Activated CD4-positive, CD25-positive, alpha-beta regulatory T cell treated with anti-CD3 and anti-CD28 coated beads, Interleukin-2, amount 50 U/mL, for 24 hours (primary cell): ENCODE measurements around the gene UQCRQ.
A peak's percentile ranks its signal among the peaks of the same experiment; 100 is the strongest.

Source experiments
- ATAC-seq, 2 donors: fragments of 150-1000 bp; cut with Tn5 transposase; one replicate each; pipeline ENCODE4 v1.10.0; 2021; ENCODE audit warnings: mild to moderate bottlenecking in 1 of 2, moderate library complexity in 1 of 2

The UQCRQ gene

DNA sequence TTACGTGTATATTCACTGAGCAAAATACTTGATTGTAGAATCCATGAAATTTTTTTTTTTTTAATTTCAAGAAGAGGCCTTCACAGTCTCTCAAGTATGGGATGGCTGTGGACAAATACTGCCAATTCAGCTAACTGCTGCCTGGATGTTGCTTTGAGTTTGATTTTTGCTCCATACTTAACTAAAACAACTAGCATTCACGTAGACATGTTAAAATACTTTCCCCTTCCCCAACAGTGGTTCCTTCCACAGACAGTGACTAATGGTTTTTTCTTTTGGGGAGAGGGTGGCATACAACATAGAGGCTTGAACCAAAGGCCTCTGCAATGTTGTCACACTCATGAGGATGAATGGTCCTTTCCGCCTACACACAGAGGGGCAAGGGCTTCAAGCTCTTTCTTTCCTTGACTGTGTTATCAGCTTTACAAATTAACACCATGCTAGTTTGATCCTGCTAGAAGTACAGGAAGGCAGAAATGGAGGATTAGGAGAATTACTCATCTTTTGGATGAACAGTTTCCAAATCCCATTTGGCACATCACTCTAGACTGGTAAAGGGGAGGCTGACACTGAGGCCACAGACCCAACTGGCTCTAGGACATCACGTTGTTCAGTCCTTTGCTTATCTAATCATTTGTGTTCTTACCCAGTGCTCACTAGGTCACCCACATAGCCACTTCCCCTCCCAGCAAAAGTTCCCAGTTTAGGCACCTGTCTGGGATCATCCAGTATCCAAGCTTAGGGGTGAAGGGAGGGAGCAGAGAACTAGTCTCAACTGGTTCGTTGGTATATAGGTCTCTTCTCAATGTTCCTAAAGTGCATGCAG is 5.2 kb downstream of the UQCRQ start:
- no peak for ATAC-seq

DNA sequence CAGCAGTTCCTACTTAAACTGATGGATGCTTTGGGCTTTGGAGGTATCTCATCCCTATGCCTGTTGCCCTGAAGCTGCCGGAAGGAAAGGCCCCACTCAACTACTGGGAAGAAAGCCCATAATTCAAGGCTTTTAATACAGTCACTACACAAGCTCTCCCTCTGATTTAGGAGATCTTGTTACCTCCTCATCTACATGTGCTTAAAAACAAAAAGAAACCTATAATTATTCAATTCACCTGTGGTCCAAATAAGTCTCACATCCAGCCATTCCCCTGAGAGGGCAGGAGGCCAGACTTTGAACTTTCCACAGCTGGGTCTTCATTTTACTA is 6.3 kb downstream of the UQCRQ start:
- ATAC-seq = no peak

DNA sequence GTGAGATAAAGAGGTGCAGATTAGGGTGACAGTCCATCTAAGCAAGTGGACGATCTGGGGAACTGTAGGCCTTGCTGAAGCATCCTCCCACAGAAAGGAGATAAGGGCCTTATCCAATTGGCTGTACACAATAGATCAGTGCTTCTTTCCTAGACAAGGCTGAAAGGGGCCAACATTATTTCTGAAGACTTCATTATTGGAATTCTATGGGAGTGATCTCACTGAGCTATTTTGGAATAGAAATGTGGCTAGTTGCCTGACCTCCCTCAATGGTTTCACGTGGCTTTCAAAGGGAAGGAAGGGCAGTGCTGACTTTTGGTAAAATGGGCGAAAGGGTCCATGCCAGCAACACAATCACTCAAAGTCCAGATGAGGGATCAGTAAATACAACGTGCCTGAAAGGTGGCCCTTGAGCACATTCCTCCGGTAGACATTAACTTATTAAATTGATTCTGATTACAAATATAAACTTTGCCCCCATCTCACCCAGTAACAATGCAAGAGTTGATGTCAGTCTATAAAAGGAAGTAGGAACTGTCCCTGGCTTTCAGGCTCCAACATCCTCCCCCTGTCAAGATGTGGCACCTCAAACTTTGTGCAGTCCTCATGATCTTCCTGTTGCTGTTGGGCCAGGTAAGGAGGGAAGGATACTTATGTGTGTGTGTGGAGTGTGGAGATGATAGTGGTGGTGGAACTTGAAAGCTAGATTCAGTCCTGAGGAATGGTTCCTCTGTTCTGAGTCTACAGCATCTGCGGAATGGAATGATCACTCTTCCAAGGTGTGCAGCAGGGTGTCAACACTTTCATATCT is 6.9 kb downstream of the UQCRQ start, which contains the start of gene LEAP2:
Gene LEAP2 (plus strand): TSS at position 550 of the 811 bp plus-strand sequence. CDS start 27 bp downstream, at position 577.
- ATAC-seq = no peak

DNA sequence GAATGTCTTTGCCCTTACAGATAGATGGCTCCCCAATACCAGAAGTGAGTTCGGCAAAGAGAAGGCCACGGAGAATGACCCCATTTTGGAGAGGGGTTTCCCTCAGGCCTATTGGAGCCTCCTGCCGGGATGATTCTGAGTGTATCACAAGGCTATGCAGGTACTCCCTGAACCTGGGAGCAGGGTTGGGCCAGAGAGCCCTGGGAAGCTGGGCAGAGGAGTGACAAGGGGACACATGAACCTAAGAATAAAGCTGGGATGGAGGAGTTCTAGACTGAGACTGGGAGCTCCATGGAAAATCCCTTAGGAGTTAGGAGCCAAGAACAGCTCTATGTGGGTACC is 7.5 kb downstream of the UQCRQ start:
- ATAC-seq = no peak

DNA sequence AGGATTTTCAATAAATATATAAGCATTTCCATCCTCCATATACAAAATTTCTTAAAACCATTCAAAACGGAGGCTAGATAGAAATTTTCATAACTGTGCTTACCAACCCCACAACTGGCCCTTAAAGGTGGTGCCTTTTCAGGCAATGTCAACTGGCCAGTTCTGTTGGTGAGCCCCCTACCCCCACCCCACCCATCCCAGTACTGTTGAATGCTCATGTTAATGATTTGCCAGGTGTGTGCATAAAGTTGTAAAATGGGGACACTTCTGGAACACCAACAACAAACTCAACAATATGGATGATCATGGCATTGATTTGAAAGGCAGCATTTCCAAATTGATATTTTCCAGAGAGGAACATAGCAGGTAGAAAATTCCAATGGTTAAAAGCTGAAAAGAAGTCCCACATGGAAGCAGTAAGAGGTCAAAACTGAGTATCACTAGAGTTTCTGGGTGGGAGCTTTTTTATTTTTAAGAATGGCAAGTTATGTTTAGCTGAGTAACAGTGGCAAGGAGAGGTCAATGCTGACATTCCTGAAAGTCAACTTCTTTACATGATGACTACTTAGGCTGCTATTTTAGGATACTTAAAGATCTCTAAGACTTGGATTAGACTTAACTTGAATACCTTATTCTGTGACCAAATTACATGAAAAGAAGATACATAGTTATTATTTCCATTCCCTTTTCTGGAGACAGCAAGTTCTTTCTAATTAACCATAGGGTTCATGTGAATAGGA is 9.7 kb downstream of the UQCRQ start:
- no peak for ATAC-seq

- ATAC-seq = no peak
Observed at GRCh38 chr5:132877466-132877865, 11.0 kb downstream of the UQCRQ start.

GRCh38 chr5:132877938-132878337 is 11.5 kb downstream of the UQCRQ start:
- ATAC-seq = no peak

GRCh38 chr5:132883261-132883834 is 16.9 kb downstream of the UQCRQ start:
- peak in 1 of 2 donors; percentile 53 for ATAC-seq

GRCh38 chr5:132884548-132884947 is 18.1 kb downstream of the UQCRQ start:
- no peak for ATAC-seq

DNA sequence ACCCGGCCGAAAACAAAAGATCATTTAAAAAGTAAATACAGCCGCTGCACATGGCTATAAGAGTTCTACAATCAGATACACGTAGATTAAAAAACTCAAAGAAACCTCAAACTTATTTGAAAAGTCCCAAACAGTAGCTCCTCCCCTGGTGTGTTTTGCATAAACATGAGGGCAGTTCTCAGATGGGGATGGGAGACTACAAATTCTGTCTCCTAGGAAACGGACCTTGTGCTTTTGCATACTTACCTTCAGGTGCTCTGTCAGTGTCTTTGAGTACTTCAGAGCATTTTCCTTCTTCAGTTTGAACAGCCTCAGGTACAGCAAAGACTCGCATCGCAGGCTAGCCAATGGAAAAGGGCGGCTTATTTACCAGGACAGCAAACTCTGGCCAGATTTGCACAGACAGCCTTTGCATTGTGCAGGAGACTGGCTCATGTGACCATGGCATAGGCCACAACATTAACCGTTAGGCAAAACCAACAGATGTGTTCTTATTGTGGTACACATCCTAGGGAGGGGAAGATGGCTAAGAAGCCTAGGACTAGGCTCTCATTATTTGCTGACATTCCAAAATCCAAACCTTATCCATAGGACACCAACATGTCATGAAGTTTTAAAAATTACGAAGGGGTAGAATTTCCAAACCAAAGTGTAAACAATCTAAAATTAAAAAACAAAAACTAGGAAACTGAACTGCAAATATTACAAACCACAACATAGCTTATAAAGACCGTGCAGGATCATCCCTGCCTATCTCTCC is 19.8 kb downstream of the UQCRQ start:
- ATAC-seq = no peak

DNA sequence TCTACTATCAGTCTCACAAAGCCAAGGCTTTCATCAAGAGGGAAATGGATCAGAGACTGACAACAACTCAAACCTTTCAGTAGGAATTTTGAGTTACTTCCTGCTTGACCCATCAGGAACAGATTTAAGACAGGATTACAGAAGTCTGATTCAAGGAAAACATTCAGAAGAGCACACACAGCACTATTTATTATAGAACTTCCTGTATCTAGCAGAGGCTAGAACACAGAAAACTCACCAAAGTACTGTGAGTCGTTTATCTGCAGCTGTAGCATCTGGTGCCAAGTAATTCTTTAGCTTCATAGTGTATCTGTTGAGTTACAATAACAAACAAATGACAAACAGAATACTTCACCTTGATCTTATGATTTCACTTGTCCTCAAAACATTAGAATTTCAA is 20.8 kb downstream of the UQCRQ start:
- no peak for ATAC-seq

- no peak for ATAC-seq
Observed at GRCh38 chr5:132889501-132889900, 23.1 kb downstream of the UQCRQ start.

DNA sequence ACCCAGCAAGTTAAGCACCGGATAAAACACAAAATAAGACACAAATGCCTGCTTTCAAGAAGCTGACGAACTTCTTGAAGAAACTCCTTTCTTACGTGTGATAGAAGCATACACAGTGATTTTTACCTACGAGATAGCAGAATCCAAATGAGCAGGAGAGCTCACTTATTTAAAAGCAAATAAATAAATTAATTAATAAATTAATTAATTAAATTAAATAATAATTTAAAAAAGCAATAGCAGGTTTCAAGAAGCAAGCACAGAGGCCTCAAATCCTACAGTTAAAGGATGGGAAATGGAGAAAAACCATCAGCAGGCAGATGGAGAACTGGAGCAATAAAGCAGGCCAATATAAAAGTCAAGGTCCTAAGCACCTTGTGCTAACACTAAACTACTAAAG is 24.4 kb downstream of the UQCRQ start:
- no peak for ATAC-seq

GRCh38 chr5:132895719-132896305 is 29.4 kb downstream of the UQCRQ start:
- ATAC-seq = no peak

- ATAC-seq = no peak
Observed at GRCh38 chr5:132896685-132897084, 30.2 kb downstream of the UQCRQ start.

DNA sequence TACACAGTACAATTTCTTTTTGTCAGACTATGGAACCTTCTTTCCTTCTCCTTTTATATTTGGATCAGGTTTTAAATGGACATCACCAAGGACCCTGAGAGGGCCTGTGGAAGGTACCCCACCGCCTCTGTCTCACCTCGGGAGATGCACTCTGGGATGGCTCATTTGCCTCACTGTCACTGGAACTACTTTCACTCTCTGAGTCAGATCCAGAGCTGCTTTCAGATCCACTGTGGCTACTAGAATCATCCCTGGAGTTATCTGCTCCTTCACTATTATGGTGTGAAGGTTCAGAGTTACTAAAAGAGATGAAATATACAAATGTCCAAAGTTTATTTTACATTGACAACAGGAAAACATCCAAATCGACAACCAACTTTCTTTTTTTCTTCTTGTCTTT is 31.7 kb downstream of the UQCRQ start:
- ATAC-seq = no peak

GRCh38 chr5:132901036-132901435 is 34.6 kb downstream of the UQCRQ start:
- no peak for ATAC-seq

GRCh38 chr5:132901730-132902129 is 35.3 kb downstream of the UQCRQ start:
- no peak for ATAC-seq

GRCh38 chr5:132905938-132906337 is 39.5 kb downstream of the UQCRQ start:
- ATAC-seq = no peak

GRCh38 chr5:132907161-132907560 is 40.7 kb downstream of the UQCRQ start:
- ATAC-seq = no peak

DNA sequence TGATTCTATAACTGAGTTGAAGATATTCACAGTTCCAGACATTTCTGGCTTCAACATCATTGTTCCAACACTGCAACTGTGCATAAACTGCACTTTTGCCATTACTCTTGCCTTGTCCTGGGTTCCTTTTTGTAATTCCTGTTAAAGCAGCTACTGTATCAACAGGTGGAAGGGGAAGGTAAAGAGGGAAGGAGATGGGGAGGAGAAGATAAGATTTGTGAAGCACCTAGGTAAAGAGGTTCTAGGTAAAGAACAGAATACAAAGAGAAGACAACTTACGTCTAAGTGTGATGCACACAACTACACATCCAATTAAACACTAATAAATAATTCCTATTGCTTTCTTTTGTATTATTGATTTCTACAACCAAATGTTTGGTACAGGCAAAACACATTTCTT is 43.3 kb downstream of the UQCRQ start:
- no peak for ATAC-seq

- ATAC-seq = no peak
Observed at GRCh38 chr5:132915681-132916080, 49.2 kb downstream of the UQCRQ start.
